CD4-positive, alpha-beta T cell (primary cell): ENCODE measurements around the gene IFFO2. TPM values are rescaled to one million over a fixed set of nuclear protein-coding genes. Genes with fewer than 3 reads are reported as not detected.

Experiments
- ATAC-seq: fragments of 200-7000 bp; cut with Tn5 transposase; one replicate; pipeline ENCODE4 v1.10.0; 2022; ENCODE audit warnings: mild to moderate bottlenecking; ENCODE audit not compliant: poor library complexity
- CTCF ChIA-PET: fragments of 350-600 bp; sonication (Branson Sonifier 250); formaldehyde crosslinking; loops from one replicate; lab custom pipeline; 2021; ENCODE audit warnings: antibody characterized with exemption, inconsistent platforms; lab: Charles Lee
- POLR2A ChIA-PET: fragments of 350-600 bp; sonication (Branson Sonifier 250); formaldehyde crosslinking; loops from one replicate; lab custom pipeline; 2021; ENCODE audit warnings: antibody characterized with exemption, inconsistent platforms; lab: Charles Lee
- DNase-seq, 14 experiments: peaks; one replicate each; pipeline ENCODE4 v3.0.0-alpha.2; 2013 to 2020; ENCODE audit warnings: mixed read lengths in 2 of 14
- H3K27ac ChIP-seq, 2 donors: one replicate each; pipeline versions ENCODE4 v1.5.1 to v1.7.0; 2013; ENCODE audit warnings: low read length in 2 of 2, low read depth in 1 of 2, mild to moderate bottlenecking in 1 of 2
- H3K27me3 ChIP-seq, 2 experiments: 1 replicate in 1 of 2; 2 replicates in 1 of 2; pipeline versions ENCODE4 v1.6.1 to v1.7.0; 2013; ENCODE audit warnings: low read length in 2 of 2, control low read depth in 1 of 2, mild to moderate bottlenecking in 1 of 2, moderate library complexity in 1 of 2; ENCODE audit not compliant: insufficient read depth in 2 of 2, control insufficient read depth in 1 of 2
- H3K36me3 ChIP-seq: one replicate; pipeline ENCODE4 v1.6.1; 2013; ENCODE audit warnings: low read length, control low read depth; ENCODE audit not compliant: insufficient read depth
- H3K4me1 ChIP-seq: one replicate; pipeline ENCODE4 v1.6.1; 2013; ENCODE audit warnings: low read length, control low read depth; ENCODE audit not compliant: insufficient read depth
- H3K4me3 ChIP-seq: one replicate; pipeline ENCODE4 v1.5.1; 2013; ENCODE audit warnings: mild to moderate bottlenecking, low read length, moderate library complexity
- H3K9me3 ChIP-seq, 2 experiments: 1 replicate in 1 of 2; 2 replicates in 1 of 2; pipeline versions ENCODE4 v1.6.1 to v1.7.0; 2013; ENCODE audit warnings: low read length in 2 of 2, mild to moderate bottlenecking in 2 of 2, control low read depth in 1 of 2, moderate library complexity in 1 of 2; ENCODE audit not compliant: control insufficient read depth in 1 of 2, insufficient read depth in 1 of 2
- H3K27ac Mint-ChIP-seq: one replicate; pipeline ENCODE4 v1.8.0; 2020; ENCODE audit warnings: mixed read lengths
- H3K27me3 Mint-ChIP-seq: one replicate; pipeline ENCODE4 v1.8.0; 2021; ENCODE audit warnings: mixed read lengths
- H3K36me3 Mint-ChIP-seq: one replicate; pipeline ENCODE4 v1.8.0; 2021; ENCODE audit warnings: low read depth, mixed read lengths
- H3K4me1 Mint-ChIP-seq: one replicate; pipeline ENCODE4 v1.8.0; 2021; ENCODE audit warnings: low read depth, mixed read lengths
- H3K4me3 Mint-ChIP-seq: one replicate; pipeline ENCODE4 v1.8.0; 2020; ENCODE audit warnings: mild to moderate bottlenecking, mixed read lengths
- H3K9me3 Mint-ChIP-seq: one replicate; pipeline ENCODE4 v1.8.0; 2020; ENCODE audit warnings: mixed read lengths
- intact Hi-C, 2 experiments: fragments of 100-400 bp; cut with DNase I in 1 of 2; cut with micrococcal nuclease in 1 of 2; formaldehyde crosslinking; loops; one replicate each; pipeline versions ENCODE4 v1.15.1 to v1.9.0; 2023 to 2025; cut with DNase I, micrococcal nuclease
- total RNA-seq, 174 experiments: library from RNA in 2 of 174; stranded (reverse) in 2 of 174; gene quantifications; one replicate each; pipeline ENCODE4 v1.2.3 and lab custom pipeline; 2021 to 2026
- TF ChIP-seq, protein P1 (sequence below): fragments of 200-600 bp; IDR thresholded peaks from one replicate; pipeline ENCODE4 v1.8.0; 2022; ENCODE audit warnings: antibody characterized with exemption, mild to moderate bottlenecking

The IFFO2 gene
- total RNA-seq, 2 experiments from 2014 or later = 106 to 112 TPM

DNA sequence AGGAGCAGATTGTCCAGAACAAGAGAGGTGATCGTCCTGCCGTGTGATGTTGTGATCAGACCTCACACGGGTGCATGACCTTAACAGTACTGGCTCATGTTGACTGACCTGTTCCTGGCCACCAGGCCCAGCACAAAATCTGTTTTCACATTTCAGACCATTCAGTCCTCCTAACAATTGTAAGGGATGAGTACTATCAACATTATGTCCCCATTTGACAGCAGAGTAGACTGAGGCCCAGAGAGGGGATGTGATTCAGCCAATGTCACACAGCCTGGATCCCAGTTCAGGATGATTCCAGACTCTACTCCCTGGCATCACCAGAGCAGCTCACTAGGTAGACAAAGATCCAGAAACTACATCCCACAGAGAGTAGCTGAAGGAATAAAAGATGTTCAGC, 89.6 kb downstream of the IFFO2 start:
- no peak overlapping the region for H3K4me3 Mint-ChIP-seq
- ChIA-PET POLR2A (no interaction called here), CTCF (no interaction called here)
- TF ChIP-seq, protein P1, sequence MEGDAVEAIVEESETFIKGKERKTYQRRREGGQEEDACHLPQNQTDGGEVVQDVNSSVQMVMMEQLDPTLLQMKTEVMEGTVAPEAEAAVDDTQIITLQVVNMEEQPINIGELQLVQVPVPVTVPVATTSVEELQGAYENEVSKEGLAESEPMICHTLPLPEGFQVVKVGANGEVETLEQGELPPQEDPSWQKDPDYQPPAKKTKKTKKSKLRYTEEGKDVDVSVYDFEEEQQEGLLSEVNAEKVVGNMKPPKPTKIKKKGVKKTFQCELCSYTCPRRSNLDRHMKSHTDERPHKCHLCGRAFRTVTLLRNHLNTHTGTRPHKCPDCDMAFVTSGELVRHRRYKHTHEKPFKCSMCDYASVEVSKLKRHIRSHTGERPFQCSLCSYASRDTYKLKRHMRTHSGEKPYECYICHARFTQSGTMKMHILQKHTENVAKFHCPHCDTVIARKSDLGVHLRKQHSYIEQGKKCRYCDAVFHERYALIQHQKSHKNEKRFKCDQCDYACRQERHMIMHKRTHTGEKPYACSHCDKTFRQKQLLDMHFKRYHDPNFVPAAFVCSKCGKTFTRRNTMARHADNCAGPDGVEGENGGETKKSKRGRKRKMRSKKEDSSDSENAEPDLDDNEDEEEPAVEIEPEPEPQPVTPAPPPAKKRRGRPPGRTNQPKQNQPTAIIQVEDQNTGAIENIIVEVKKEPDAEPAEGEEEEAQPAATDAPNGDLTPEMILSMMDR = no peak
- Histone ChIP-seq H3K4me3 (no peak overlapping the region), H3K27me3 (peaks cover 0 to 6% of the 10 kb centered on the region in 2 experiments), H3K36me3 (no peaks in the 10 kb centered on the region), H3K9me3 (no peaks in the 10 kb centered on the region), H3K4me1 (no peaks in the 10 kb centered on the region), H3K27ac (no peak overlapping the region)
- intact Hi-C loops = no loop called here
- H3K27me3 Mint-ChIP-seq = no peaks in the 10 kb centered on the region
- H3K36me3 Mint-ChIP-seq = no peaks in the 10 kb centered on the region
- DNase-seq = no peak
- no peaks in the 10 kb centered on the region for H3K4me1 Mint-ChIP-seq
- H3K9me3 Mint-ChIP-seq = no peaks in the 10 kb centered on the region
- ATAC-seq = no peak
- H3K27ac Mint-ChIP-seq = no peak overlapping the region

DNA sequence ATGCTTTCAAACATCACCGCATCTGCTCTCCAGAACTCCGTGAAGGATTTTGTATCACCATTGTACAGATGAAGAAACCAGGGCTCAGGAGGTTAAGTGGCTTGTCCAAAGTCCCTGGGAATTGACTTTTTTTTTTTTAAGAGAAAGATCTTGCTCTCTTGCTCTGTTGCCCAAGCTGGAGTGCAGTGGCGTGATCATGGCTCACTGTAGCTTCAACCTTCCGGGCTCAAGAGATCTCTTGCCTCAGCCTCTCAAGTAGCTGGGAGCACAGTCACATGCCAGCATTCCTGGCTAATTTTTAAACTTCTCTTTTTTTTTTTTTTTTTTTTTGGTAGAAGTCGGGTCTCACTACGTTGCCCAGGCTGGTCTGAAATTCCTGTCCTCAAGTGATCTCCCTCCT, 90.2 kb downstream of the IFFO2 start:
- H3K4me1 ChIP-seq = no peaks in the 10 kb centered on the region
- H3K36me3 ChIP-seq = no peaks in the 10 kb centered on the region
- H3K4me3 Mint-ChIP-seq = no peak overlapping the region
- no peak overlapping the region for H3K27ac Mint-ChIP-seq
- H3K27me3 ChIP-seq = peaks cover 0 to 6% of the 10 kb centered on the region in 2 experiments
- ATAC-seq (no peak), DNase-seq (no peak)
- ChIA-PET CTCF (no interaction called here), POLR2A (no interaction called here)
- no peaks in the 10 kb centered on the region for H3K9me3 Mint-ChIP-seq
- H3K4me1 Mint-ChIP-seq = no peaks in the 10 kb centered on the region
- no peak overlapping the region for H3K27ac ChIP-seq
- intact Hi-C loops = no loop called here
- H3K27me3 Mint-ChIP-seq = no peaks in the 10 kb centered on the region
- H3K9me3 ChIP-seq = no peaks in the 10 kb centered on the region
- TF ChIP-seq, protein P1 = no peak
- no peak overlapping the region for H3K4me3 ChIP-seq
- H3K36me3 Mint-ChIP-seq = no peaks in the 10 kb centered on the region

DNA sequence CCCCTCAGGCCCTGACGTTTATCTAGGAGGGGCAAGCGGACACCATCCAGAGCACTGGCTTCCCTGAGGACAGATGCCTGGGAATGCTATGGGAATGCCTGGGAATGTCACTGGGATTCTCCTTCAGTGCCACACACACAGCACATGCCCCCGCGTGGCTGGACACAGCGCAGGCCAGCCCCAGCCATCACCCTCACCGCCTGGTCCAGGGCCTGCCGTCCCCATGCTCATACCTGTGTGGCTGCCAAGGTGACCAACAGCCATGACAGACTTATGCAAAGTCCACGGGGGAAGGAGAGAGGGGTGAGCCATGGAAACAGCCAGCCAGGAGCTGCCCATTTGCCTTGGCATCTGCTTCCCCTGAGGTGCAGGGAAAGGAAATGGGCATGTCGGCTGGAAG, 91.3 kb downstream of the IFFO2 start:
- Mint-ChIP-seq H3K27me3 (no peaks in the 10 kb centered on the region), H3K4me1 (no peaks in the 10 kb centered on the region), H3K4me3 (no peak overlapping the region), H3K9me3 (no peaks in the 10 kb centered on the region), H3K27ac (no peak overlapping the region), H3K36me3 (no peaks in the 10 kb centered on the region)
- TF ChIP-seq, protein P1 = no peak
- Histone ChIP-seq H3K27ac (no peak overlapping the region), H3K4me3 (no peak overlapping the region), H3K4me1 (no peaks in the 10 kb centered on the region), H3K9me3 (no peaks in the 10 kb centered on the region), H3K36me3 (no peaks in the 10 kb centered on the region), H3K27me3 (peaks cover 0 to 6% of the 10 kb centered on the region in 2 experiments)
- CTCF ChIA-PET = no interaction called here
- ATAC-seq = no peak
- intact Hi-C loops = no loop called here
- no peak for DNase-seq
- POLR2A ChIA-PET = no interaction called here
